WI38 (cell line): Measurements from ENCODE around the gene IFFO2.
A peak's percentile ranks its signal among the peaks of the same experiment; 100 is the strongest.
"Not testable (repeated sequence)": the region's sequence is repeated elsewhere in the genome, so short reads cannot be mapped to it uniquely, and the experiment has no call there.

ENCODE experiments used
- H3K4me3 ChIP-seq: 2 replicates; pipeline ENCODE4 v1.5.1; 2011; ENCODE audit warnings: low read depth, mild to moderate bottlenecking, control low read depth, low read length
- CTCF ChIP-seq: IDR thresholded peaks from 2 replicates; pipeline ENCODE4 v1.5.1; 2012; ENCODE audit warnings: low read depth, mild to moderate bottlenecking, control low read depth, low read length

Gene IFFO2

GRCh38 chr1:18901147-18901951, 55.1 kb downstream of the IFFO2 start:
- no peak for TF ChIP-seq CTCF

GRCh38 chr1:18900303-18900841, 56.1 kb downstream of the IFFO2 start:
- TF ChIP-seq CTCF = no peak
- no peak overlapping the region for H3K4me3 ChIP-seq

More at GRCh38 chr1:18901147-18901951, 55.1 kb downstream of the IFFO2 start:
- H3K4me3 ChIP-seq = peak overlapping the region; percentile 81

GRCh38 chr1:18899363-18900049, 57.0 kb downstream of the IFFO2 start:
- no peak overlapping the region for H3K4me3 ChIP-seq
- TF ChIP-seq CTCF = no peak

- H3K4me3 ChIP-seq = no peak overlapping the region
- TF ChIP-seq CTCF = no peak
These were observed 57.9 kb downstream of the IFFO2 start for GRCh38 chr1:18898567-18898966.

GRCh38 chr1:18895317-18895716, 61.2 kb downstream of the IFFO2 start:
- TF ChIP-seq CTCF = no peak
- H3K4me3 ChIP-seq = no peak overlapping the region

- TF ChIP-seq CTCF = no peak
- H3K4me3 ChIP-seq = no peak overlapping the region
These were observed 63.4 kb downstream of the IFFO2 start for GRCh38 chr1:18893120-18893519.

- not testable (repeated sequence) for H3K4me3 ChIP-seq
These were observed 64.6 kb downstream of the IFFO2 start for GRCh38 chr1:18891858-18892257.
